ENCODE measurements around the gene NUP188.
"Not testable (repeated sequence)": the region's sequence is repeated elsewhere in the genome, so short reads cannot be mapped to it uniquely, and the experiment has no call there.

The NUP188 gene

DNA sequence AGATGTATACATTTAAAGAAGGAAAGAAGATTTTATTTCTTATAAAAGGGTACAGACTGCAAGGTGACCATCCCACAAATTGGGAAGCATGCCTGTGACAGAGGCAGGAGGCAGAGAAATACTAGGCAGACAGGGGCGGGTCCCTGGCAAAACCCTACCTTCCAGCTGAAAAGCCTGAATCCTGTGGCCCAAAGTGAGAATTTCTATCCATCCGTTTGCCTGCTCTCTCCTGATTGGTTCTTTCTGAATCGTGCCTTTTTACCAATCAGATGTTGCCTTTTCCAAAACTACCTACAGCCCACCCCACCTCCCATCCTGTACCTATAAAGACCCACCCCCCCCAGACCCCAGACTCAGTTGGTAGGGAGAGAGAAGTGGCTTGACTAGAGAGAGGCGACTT lies 84.0 kb downstream of the NUP188 start:
- DNase-seq: no peak

GRCh38 chr9:129032541-129033159 lies 85.2 kb downstream of the NUP188 start:
- DNase-seq: no peak

DNA sequence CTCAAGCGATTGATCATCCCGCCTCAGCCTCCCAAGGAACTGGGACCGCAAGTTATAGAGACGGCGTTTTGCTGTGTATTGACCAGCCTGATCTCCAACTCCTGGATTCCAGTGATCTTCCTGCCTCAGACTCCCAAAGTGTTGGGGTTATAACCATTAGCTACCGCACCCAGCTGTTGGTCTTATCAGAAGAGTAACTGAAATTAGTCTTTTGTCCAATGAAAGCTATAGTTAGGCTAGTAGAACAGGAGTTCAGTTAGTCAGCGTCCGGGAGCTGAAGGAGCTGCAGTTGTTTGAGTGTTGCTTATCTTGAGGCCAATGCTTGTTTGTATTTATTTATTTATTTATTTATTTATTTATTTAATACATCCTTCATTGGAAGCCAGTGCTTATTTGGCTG lies 85.7 kb downstream of the NUP188 start:
- no peak for DNase-seq

GRCh38 chr9:129035838-129036237 lies 88.3 kb downstream of the NUP188 start:
- DNase-seq: not testable (repeated sequence)

DNA sequence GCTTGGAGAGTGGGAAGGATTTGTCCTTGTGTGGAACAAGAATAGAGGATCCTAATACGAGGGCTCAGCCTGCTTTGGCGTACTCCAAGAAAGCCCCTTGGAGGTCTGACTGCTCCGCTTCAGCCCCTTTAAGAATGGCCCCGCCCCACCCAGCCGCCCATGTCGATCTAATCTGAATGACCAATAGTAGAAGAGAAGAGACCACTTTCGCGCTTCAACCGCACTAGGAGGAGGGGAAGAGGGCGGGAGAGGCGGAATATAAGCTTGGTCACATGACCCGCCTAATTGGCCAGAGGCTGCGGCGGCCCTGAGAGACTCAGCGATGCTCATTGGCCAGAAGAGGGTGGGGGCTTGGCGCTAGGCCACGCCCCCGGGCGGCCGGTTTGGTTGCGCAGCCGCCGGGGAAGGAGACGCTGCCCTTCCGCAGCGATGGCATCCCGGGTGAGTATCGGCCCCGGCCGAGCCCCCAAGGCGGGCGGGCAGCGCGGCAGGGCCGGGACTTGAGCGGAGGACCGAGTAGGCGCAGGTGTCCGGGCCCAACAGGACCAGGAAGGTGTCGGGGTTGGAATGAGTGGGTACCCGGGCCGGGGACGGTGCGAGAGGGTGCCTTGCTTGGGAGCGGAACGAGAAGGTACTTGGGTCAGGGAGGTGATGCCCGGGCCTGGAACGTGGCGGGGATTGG lies 88.9 kb downstream of the NUP188 start, which contains the start of gene MIGA2:
MIGA2 (plus strand) TSS at position 386 of the 682 bp plus-strand sequence. CDS start 3,969 bp downstream, outside the sequence.
- DNase-seq: peak; percentile 95

- no peak for DNase-seq
These were observed 89.6 kb downstream of the NUP188 start for GRCh38 chr9:129036923-129037766.

- DNase-seq: no peak
These were observed 90.2 kb downstream of the NUP188 start for GRCh38 chr9:129037767-129038098.

DNA sequence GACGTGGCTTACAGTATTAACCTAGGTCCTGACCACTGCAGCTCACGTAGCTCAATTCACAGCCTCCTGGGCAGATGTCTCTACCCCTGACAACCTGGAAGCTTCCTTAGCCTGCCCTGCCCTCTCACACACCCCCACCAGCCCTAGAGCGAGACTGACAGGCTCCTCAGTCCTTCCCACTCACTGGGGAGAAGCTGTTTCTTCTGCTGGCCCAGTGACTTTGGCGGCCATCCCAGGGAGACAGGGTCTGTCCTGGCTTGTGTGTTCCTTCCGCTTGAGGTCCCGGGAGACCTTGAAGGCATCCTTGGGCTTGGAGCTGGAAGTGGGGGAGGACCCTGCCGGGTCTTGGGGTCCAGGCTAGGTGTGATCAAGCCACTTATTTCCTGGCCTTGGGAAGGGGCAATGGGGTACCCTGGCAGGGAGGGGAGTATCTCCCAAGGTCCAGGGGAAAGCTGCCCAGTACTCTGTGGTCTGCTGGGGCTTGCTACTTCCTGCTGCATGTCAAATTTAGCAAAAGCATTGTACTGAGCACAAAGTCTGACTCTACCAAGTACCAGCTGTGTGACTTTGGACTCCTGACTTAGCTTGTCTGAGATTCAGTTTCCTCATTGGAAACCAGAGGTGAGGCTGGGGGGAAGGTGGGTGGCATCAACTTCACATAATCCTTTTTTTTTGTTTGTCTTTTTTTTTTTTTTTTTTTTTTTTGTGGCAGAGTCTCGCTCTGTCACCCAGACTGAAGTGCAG lies 90.8 kb downstream of the NUP188 start:
- no peak for DNase-seq

DNA sequence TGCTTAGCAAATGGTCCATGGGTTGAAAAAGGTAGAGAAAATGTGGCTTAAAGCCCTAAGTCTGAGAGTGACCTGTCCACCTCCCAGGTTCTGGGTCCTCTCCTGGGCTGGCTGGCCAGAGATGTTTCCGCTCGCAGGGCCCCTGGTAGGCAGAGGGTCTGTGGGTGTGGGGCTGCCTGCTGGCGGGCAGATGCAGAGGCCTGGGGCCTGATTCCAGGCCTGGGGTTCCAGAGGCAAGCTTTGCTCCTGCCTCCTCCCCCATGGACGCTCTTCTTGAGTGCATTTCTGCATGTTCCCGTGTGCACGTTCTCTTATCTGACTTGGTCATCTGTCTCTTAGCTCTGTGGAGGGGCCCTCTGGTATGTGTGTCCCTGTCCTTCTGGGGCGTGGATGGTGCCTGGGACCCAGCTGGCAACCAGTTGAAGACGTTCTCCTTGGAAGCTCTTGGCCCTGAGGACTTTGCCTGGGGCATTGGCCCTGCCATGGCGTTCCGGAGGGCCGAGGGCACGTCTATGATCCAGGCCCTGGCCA lies 92.7 kb downstream of the NUP188 start:
- DNase-seq: no peak

- DNase-seq: no peak
These were observed 94.5 kb downstream of the NUP188 start for GRCh38 chr9:129042016-129042415.

GRCh38 chr9:129052592-129052991 lies 105.1 kb downstream of the NUP188 start:
- DNase-seq: no peak

GRCh38 chr9:129053020-129053419 lies 105.5 kb downstream of the NUP188 start:
- DNase-seq: no peak

- DNase-seq: no peak
These were observed 106.8 kb downstream of the NUP188 start for GRCh38 chr9:129054163-129054851.
